Mammary epithelial cell (primary cell): Measurements from ENCODE around the gene POM121L12.

ENCODE experiments used
- EZH2 ChIP-seq: IDR thresholded peaks from 2 replicates; pipeline ENCODE4 v1.6.1; 2012; ENCODE audit warnings: low read length, inconsistent platforms, borderline replicate concordance
- TF ChIP-seq, protein P1 (sequence below), 2 donors: IDR thresholded peaks in 1 of 2; conservative IDR thresholded peaks in 1 of 2; 2 replicates each; pipeline ENCODE4 v1.5.1; 2011 to 2012; ENCODE audit warnings: inconsistent platforms in 2 of 2, low read length in 2 of 2, mild to moderate bottlenecking in 2 of 2, control low read depth in 1 of 2, low read depth in 1 of 2; ENCODE audit not compliant: insufficient read depth in 1 of 2; ENCODE audit errors: extremely low read depth in 1 of 2

- TF ChIP-seq, protein P1, sequence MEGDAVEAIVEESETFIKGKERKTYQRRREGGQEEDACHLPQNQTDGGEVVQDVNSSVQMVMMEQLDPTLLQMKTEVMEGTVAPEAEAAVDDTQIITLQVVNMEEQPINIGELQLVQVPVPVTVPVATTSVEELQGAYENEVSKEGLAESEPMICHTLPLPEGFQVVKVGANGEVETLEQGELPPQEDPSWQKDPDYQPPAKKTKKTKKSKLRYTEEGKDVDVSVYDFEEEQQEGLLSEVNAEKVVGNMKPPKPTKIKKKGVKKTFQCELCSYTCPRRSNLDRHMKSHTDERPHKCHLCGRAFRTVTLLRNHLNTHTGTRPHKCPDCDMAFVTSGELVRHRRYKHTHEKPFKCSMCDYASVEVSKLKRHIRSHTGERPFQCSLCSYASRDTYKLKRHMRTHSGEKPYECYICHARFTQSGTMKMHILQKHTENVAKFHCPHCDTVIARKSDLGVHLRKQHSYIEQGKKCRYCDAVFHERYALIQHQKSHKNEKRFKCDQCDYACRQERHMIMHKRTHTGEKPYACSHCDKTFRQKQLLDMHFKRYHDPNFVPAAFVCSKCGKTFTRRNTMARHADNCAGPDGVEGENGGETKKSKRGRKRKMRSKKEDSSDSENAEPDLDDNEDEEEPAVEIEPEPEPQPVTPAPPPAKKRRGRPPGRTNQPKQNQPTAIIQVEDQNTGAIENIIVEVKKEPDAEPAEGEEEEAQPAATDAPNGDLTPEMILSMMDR (conservative IDR thresholded peaks at IDR 0.05 in 1 of 2, IDR thresholded peaks at IDR 0.05 in 1 of 2; ENCODE audit: extremely low read depth in 1 of 2, insufficient read depth in 1 of 2, low read depth in 1 of 2, low read length in 2 of 2) = no peak
- TF ChIP-seq EZH2 = no peak
Measured at GRCh38 chr7:53048638-53049037, 13.2 kb downstream of the POM121L12 start.
